ENCODE data around the gene LTBP4. TPM values are rescaled to one million over a fixed set of nuclear protein-coding genes. Genes with fewer than 3 reads are reported as not detected.
A peak's percentile ranks its signal among the peaks of the same experiment; 100 is the strongest.
"Not testable (repeated sequence)": the region's sequence is repeated elsewhere in the genome, so short reads cannot be mapped to it uniquely, and the experiment has no call there.

The LTBP4 gene, protein sequence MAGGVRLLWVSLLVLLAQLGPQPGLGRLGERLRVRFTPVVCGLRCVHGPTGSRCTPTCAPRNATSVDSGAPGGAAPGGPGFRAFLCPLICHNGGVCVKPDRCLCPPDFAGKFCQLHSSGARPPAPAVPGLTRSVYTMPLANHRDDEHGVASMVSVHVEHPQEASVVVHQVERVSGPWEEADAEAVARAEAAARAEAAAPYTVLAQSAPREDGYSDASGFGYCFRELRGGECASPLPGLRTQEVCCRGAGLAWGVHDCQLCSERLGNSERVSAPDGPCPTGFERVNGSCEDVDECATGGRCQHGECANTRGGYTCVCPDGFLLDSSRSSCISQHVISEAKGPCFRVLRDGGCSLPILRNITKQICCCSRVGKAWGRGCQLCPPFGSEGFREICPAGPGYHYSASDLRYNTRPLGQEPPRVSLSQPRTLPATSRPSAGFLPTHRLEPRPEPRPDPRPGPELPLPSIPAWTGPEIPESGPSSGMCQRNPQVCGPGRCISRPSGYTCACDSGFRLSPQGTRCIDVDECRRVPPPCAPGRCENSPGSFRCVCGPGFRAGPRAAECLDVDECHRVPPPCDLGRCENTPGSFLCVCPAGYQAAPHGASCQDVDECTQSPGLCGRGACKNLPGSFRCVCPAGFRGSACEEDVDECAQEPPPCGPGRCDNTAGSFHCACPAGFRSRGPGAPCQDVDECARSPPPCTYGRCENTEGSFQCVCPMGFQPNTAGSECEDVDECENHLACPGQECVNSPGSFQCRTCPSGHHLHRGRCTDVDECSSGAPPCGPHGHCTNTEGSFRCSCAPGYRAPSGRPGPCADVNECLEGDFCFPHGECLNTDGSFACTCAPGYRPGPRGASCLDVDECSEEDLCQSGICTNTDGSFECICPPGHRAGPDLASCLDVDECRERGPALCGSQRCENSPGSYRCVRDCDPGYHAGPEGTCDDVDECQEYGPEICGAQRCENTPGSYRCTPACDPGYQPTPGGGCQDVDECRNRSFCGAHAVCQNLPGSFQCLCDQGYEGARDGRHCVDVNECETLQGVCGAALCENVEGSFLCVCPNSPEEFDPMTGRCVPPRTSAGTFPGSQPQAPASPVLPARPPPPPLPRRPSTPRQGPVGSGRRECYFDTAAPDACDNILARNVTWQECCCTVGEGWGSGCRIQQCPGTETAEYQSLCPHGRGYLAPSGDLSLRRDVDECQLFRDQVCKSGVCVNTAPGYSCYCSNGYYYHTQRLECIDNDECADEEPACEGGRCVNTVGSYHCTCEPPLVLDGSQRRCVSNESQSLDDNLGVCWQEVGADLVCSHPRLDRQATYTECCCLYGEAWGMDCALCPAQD (N-terminal part only)
- 239 TPM for polyA plus RNA-seq (ENCODE audit: insufficient read length)

- no peak for DNase-seq (ENCODE audit: low read depth)
Observed at GRCh38 chr19:40601134-40601974, at the start of gene LTBP4. LTBP4 (plus strand) TSS chr19:40601369; CDS start chr19:40601388, 19 bp downstream.

DNA sequence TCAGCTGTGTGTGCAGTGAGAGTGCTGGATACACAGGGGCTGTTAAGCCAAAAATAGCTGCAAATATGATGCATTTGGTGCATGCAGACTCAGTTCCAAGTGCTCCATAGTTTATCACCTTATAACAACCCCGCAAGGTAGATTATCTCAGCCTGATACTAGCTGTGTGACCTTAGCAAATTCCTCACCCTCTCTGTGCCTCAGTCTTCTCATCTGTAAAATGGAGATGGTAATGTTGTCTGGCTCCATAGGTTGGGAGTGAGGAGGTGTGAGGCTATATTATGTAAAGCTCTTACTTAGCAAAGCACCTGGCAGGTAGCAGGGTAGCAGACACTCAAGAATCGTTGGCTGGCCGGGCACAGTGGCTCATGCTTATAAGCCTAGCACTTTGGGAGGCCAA lies 48.3 kb upstream of the LTBP4 start:
- DNase-seq (ENCODE audit: low read depth) = no peak

- no peak for DNase-seq (ENCODE audit: low read depth)
Observed at GRCh38 chr19:40553885-40554857, 47.0 kb upstream of the LTBP4 start.

DNA sequence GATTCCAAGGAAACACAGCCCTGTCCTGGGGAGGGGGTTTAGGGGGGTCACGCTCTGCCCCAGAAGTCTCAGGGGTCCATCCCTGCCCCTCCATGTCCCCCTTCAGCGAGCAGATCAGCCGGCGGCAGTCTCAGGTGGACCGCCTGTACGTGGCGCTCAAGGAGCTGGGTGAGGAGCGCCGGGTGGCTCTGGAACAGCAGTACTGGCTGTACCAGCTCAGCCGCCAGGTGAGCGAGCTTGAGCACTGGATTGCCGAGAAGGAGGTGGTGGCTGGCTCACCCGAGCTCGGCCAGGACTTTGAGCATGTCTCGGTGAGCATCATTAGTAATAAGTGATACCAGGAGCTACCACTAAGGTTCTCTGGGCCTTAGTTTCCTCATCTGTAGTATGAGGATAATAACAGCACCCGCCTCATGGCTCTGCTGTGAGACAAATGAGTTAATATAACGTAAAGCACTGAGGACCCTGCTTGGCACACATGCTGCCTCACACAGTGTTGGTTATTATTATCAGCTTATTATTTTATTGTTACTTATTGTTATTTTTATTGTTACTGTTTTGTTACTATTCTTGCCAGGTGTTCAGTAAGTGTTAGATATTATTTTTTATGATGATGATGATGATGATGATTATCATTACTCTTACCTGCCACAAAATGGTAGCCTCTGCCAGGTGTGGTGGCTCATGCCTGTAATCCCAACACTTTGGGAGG lies 45.0 kb upstream of the LTBP4 start:
- DNase-seq (ENCODE audit: low read depth) = no peak

GRCh38 chr19:40556953-40557530 lies 44.1 kb upstream of the LTBP4 start:
- DNase-seq (ENCODE audit: low read depth) = no peak

GRCh38 chr19:40559394-40559793 lies 41.8 kb upstream of the LTBP4 start:
- no peak for DNase-seq (ENCODE audit: low read depth)

DNA sequence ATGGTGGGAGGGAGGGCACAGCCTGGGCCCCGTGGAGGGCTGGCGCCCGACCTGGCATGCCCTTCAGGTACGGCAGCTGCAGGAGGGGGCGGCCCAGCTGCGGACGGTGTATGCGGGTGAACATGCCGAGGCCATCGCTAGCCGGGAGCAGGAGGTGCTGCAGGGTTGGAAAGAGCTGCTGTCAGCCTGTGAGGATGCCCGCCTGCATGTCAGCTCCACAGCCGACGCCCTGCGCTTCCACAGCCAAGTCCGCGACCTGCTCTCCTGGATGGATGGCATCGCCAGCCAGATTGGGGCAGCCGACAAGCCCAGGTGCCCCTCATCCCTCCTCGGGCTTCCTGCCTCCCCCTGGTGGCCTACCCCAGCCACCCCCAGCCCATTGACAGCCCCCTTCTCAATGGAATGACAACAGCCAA lies 41.1 kb upstream of the LTBP4 start:
- DNase-seq (ENCODE audit: low read depth) = no peak

GRCh38 chr19:40561947-40562346 lies 39.2 kb upstream of the LTBP4 start:
- DNase-seq (ENCODE audit: low read depth) = no peak

DNA sequence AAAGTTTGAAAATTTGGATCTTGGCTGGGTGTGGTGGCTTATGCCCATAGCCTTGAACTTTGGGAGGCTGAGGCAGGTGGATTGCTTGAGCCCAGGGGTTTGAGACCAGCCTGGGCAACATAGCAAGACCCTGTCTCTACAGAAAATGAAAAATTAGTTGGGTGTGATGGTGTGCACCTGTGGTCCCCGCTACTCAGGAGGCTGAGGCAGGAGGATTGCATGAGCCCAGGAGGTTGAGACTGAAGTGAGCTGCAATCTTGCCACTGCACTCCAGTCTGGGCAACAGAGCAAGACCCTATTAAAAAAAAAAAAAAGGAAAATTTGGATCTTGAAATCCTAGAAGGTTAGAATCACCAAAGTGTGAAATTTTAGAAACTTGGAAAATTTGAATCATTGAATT lies 36.6 kb upstream of the LTBP4 start:
- DNase-seq (ENCODE audit: low read depth) = not testable (repeated sequence)

DNA sequence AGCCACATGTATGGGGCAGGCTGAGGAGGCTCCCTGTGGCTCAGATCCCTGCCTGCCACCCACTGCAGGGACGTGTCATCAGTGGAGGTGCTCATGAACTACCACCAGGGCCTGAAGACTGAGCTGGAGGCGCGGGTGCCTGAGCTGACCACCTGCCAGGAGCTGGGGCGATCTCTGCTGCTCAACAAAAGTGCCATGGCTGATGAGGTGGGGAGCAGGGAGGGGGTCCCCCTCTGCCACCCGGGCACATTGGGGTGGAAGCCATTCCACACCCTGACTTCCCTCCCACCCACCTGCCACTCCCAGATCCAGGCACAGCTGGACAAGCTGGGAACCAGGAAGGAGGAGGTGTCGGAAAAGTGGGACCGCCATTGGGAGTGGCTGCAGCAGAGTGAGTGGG lies 35.8 kb upstream of the LTBP4 start:
- no peak for DNase-seq (ENCODE audit: low read depth)

DNA sequence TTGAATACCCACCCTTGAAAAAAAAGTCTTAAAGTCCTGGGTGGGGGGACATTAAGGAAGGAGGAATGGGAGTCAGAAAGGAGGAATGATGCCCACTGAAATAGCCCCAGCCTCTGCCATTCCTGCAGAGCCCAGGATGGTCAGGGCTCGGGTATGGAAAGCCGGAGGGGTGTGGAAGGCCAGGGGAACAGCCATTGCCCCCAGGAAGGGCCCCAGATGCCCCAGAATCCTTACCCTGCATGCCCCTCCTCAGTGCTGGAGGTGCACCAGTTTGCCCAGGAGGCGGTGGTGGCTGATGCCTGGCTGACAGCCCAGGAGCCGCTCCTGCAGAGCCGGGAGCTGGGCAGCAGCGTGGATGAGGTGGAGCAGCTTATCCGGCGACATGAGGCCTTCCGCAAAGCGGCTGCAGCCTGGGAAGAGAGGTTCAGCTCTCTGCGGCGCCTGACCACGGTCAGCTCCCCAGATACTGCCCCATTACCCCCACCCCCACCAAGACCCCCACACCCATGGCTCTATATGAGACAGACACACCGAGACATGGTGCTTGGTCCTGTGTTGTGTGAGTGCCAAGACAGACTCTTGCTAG lies 35.2 kb upstream of the LTBP4 start:
- DNase-seq (ENCODE audit: low read depth) = no peak

DNA sequence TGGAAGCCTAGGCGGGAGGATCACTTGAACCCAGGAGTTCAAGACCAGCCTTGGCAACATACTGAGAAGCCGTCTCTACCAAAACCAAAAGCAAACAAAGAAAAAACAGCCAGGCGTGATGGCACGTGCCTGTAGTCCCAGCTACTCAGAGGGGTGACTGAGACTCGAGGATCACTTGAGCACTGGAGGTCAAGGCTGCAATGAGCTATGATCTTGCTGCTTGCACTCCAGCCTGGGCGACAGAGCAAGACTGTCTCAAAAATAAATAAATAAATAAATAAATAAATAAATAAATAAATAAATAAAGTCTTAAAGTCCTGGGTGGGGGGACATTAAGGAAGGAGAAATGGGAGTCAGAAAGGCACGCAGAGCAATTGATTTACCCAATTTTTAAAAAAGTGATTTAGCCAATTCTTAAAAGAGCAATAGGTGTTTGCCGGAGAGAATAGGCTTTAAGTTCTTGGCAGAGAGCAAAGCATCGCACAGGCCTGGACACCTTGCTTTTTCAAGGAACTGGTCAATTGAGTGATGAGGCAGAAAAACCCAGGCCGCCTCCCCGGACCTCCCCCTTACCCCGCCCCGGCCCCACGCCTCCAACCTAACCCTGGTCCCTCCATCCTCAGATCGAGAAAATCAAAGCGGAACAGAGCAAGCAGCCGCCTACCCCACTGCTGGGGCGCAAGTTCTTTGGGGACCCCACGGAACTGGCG lies 34.0 kb upstream of the LTBP4 start:
- no peak for DNase-seq (ENCODE audit: low read depth)

- DNase-seq (ENCODE audit: low read depth) = no peak
Observed at GRCh38 chr19:40567750-40568494, 33.2 kb upstream of the LTBP4 start.

DNA sequence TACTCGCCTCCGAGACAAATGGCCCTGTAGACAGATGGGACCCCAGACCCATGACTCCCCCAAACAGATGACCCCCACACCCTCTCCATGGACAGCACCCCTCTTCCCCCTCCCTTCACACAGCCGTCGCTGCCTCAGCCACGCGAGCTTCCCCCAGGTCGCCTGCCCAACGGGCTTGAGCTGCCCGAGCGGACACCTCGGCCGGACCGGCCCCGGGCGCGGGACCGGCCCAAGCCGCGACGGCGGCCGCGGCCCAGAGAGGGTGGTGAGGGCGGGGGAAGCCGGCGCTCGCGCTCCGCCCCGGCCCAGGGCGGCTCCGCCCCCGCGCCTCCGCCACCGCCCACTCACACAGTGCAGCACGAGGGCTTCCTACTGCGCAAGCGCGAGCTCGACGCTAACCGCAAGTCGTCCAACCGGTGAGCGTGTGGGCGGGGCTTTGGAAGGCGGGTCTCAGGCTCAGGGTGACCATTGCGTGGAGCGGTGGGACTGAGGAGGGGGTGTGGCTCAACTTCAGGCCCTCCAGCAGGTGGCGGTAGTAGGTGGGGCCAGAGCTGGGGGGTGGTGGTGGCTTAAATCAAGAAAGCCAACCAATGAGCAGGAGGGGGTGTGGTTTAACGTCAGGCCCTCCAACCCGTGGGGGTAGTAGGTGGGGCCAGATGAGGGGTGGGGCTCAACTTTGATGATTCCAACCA lies 30.7 kb upstream of the LTBP4 start:
- peak; percentile 85 for DNase-seq (ENCODE audit: low read depth)

- DNase-seq (ENCODE audit: low read depth) = no peak
Observed at GRCh38 chr19:40571005-40571318, 30.2 kb upstream of the LTBP4 start.

- DNase-seq (ENCODE audit: low read depth) = no peak
Observed at GRCh38 chr19:40571831-40572495, 29.2 kb upstream of the LTBP4 start.

All from forelimb muscle (tissue), 1 donor.